Osteoblast (primary cell): Measurements from ENCODE around the gene IL3RA. TPM values are rescaled to one million over a fixed set of nuclear protein-coding genes. Genes with fewer than 3 reads are reported as not detected.
"Not testable (repeated sequence)": the region's sequence is repeated elsewhere in the genome, so short reads cannot be mapped to it uniquely, and the experiment has no call there.

Source experiments
- DNase-seq: peaks from one replicate; pipeline ENCODE4 v3.0.0; 2011; ENCODE audit warnings: low spot score, mixed read lengths; ENCODE audit not compliant: insufficient read length; ENCODE audit errors: missing footprints
- H2AFZ ChIP-seq: 2 replicates; pipeline ENCODE4 v1.6.0; 2011; ENCODE audit warnings: mild to moderate bottlenecking, low read length
- H3K27ac ChIP-seq: 2 replicates; pipeline ENCODE4 v1.5.1; 2011; ENCODE audit warnings: mild to moderate bottlenecking, low read depth, low read length, moderate library complexity
- H3K27me3 ChIP-seq: 2 replicates; pipeline ENCODE4 v1.6.0; 2012; ENCODE audit warnings: mild to moderate bottlenecking, control low read depth, inconsistent platforms, low read length, moderate library complexity; ENCODE audit not compliant: insufficient read depth
- H3K36me3 ChIP-seq: 2 replicates; pipeline ENCODE4 v1.5.1; 2011; ENCODE audit warnings: mild to moderate bottlenecking, low read length, control low read depth, moderate library complexity; ENCODE audit not compliant: insufficient read depth
- H3K4me1 ChIP-seq: 2 replicates; pipeline ENCODE4 v1.5.1; 2011; ENCODE audit warnings: mild to moderate bottlenecking, low read length, control low read depth, moderate library complexity; ENCODE audit not compliant: insufficient read depth
- H3K4me2 ChIP-seq: 2 replicates; pipeline ENCODE4 v1.6.0; 2011; ENCODE audit warnings: mild to moderate bottlenecking, low read length; ENCODE audit not compliant: insufficient read depth
- H3K4me3 ChIP-seq: fragments of 200-600 bp; sonication (generic); 3 replicates; pipeline ENCODE4 v1.5.1; 2012; ENCODE audit warnings: mild to moderate bottlenecking, low read length, inconsistent platforms; ENCODE audit not compliant: insufficient read depth
- H3K79me2 ChIP-seq: 2 replicates; pipeline ENCODE4 v1.6.0; 2012; ENCODE audit warnings: mild to moderate bottlenecking, low read length, control low read depth, inconsistent platforms; ENCODE audit not compliant: insufficient read depth
- H3K9me3 ChIP-seq: 2 replicates; pipeline ENCODE4 v1.5.1; 2011; ENCODE audit warnings: low read depth, low read length, control low read depth
- H4K20me1 ChIP-seq: 2 replicates; pipeline ENCODE4 v1.6.0; 2012; ENCODE audit warnings: mild to moderate bottlenecking, low read length, control low read depth; ENCODE audit not compliant: insufficient read depth
- total RNA-seq: library from RNA; depleted of rRNA; stranded (reverse); fragments of >200 nt; gene quantifications from 2 replicates; pipeline ENCODE4 v1.2.3, GENCODE V29; 2012
- TF ChIP-seq, protein P1 (sequence below): IDR thresholded peaks from 2 replicates; pipeline ENCODE4 v1.5.1; 2011; ENCODE audit warnings: mild to moderate bottlenecking, low read depth, low read length, moderate library complexity; ENCODE audit errors: extremely low read depth

IL3RA gene
- total RNA-seq, 1 donor: 0.72 TPM

DNA sequence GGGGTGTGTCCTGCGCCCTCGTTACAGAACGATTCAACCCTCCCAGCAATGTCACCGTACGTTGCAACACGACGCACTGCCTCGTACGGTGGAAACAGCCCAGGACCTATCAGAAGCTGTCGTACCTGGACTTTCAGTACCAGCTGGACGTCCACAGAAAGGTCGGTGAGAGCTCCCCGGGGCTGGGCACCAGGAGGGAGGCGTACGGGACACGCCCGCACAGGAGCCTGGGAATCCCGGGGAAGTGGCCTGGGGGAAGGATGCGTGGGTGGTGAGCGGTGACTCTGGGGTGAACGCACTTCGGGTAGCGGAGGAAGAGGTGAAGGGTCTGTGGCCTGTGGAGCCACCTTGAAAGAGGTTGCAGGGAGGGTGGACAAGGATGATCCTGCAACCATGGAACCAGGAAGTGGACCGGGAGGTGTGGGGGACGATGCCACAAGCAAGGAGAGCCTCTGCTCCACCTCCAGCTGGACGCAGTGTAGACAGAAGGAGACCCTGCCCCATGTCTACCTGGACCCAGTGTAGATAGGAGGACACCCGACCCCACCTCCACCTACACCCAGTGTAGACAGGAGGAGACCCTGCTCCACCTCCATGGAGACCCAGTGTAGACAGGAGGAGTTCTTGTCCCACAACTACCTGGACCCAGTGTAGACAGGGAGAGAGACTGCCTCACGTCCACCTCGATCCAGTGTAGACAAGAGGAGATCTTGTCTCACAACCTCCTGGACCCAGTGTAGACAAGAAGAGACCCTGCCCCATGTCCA lies 42.1 kb upstream of the IL3RA start:
- no peak overlapping the region for H3K27ac ChIP-seq

DNA sequence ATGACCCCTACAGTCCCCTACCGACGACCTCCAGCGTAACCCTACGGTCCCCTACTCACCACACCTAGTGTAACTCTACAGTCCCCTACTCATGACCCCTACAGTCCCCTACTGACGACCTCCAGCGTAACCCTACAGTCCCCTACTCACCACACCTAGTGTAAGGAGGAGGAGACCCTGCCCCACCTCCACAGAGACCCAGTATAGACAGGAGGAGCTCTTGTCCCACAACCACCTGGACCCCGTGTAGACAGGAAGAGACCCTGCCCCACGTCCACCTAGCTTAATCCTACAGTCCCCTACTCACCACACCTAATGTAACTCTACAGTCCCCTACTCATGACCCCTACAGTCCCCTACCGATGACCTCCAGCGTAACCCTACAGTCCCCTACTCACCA lies 41.0 kb upstream of the IL3RA start:
- Histone ChIP-seq H3K4me3 (no peak overlapping the region), H3K4me1 (no peaks in the 10 kb centered on the region), H3K4me2 (no peak overlapping the region), H2AFZ (no peak overlapping the region), H3K27ac (no peak overlapping the region), H3K36me3 (no peaks in the 10 kb centered on the region), H4K20me1 (no peaks in the 10 kb centered on the region), H3K79me2 (no peaks in the 10 kb centered on the region), H3K27me3 (no peaks in the 10 kb centered on the region), H3K9me3 (no peaks in the 10 kb centered on the region)
- TF ChIP-seq, protein P1, sequence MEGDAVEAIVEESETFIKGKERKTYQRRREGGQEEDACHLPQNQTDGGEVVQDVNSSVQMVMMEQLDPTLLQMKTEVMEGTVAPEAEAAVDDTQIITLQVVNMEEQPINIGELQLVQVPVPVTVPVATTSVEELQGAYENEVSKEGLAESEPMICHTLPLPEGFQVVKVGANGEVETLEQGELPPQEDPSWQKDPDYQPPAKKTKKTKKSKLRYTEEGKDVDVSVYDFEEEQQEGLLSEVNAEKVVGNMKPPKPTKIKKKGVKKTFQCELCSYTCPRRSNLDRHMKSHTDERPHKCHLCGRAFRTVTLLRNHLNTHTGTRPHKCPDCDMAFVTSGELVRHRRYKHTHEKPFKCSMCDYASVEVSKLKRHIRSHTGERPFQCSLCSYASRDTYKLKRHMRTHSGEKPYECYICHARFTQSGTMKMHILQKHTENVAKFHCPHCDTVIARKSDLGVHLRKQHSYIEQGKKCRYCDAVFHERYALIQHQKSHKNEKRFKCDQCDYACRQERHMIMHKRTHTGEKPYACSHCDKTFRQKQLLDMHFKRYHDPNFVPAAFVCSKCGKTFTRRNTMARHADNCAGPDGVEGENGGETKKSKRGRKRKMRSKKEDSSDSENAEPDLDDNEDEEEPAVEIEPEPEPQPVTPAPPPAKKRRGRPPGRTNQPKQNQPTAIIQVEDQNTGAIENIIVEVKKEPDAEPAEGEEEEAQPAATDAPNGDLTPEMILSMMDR: no peak
- DNase-seq: no peak

More for the DNA sequence above, 42.1 kb upstream of the IL3RA start:
- Histone ChIP-seq H3K36me3 (no peaks in the 10 kb centered on the region), H3K27me3 (no peaks in the 10 kb centered on the region), H3K4me1 (no peaks in the 10 kb centered on the region), H3K9me3 (no peaks in the 10 kb centered on the region), H3K4me3 (no peak overlapping the region), H3K4me2 (no peak overlapping the region), H3K79me2 (no peaks in the 10 kb centered on the region), H4K20me1 (no peaks in the 10 kb centered on the region), H2AFZ (no peak overlapping the region)
- DNase-seq: no peak
- TF ChIP-seq, protein P1: no peak

- not testable (repeated sequence) for H3K4me1 ChIP-seq, H4K20me1 ChIP-seq, H2AFZ ChIP-seq, H3K79me2 ChIP-seq, H3K27me3 ChIP-seq, H3K27ac ChIP-seq, H3K4me3 ChIP-seq, H3K4me2 ChIP-seq, H3K36me3 ChIP-seq, H3K9me3 ChIP-seq, DNase-seq
These were observed 39.0 kb upstream of the IL3RA start for GRCh38 chrX:1297591-1297990.

DNA sequence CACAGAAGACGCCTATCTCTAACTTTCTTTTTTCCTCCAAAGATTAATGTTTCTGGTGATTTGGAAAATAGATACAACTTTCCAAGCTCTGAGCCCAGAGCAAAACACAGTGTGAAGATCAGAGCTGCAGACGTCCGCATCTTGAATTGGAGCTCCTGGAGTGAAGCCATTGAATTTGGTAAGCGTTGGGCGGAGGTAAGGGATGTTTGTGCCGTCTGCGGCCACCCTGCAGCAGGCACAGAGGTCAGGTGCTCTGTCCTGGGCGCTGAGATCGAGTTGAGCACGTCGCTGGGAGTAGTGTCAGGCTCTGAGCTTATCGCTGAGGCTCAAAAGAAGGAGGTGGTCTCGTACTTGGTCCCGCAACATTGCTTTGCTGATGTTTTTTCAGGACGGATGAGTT lies 36.1 kb upstream of the IL3RA start:
- DNase-seq: no peak
- Histone ChIP-seq H4K20me1 (no peaks in the 10 kb centered on the region), H3K36me3 (no peaks in the 10 kb centered on the region), H3K79me2 (no peaks in the 10 kb centered on the region), H3K9me3 (no peaks in the 10 kb centered on the region), H3K4me1 (no peaks in the 10 kb centered on the region), H2AFZ (no peak overlapping the region), H3K4me2 (no peak overlapping the region), H3K4me3 (no peak overlapping the region), H3K27me3 (no peaks in the 10 kb centered on the region), H3K27ac (no peak overlapping the region)
- TF ChIP-seq, protein P1: no peak
